AG10803 (cell line): ENCODE measurements around the gene CALHM1.

Experiments
- DNase-seq: peaks from one replicate; pipeline ENCODE4 v3.0.0; 2010; ENCODE audit warnings: low read depth
- H3K4me3 ChIP-seq: 2 replicates; pipeline ENCODE4 v1.5.1; 2011; ENCODE audit warnings: mild to moderate bottlenecking, low read length, control low read depth
- CTCF ChIP-seq: conservative IDR thresholded peaks from 2 replicates; pipeline ENCODE4 v1.5.1; 2011; ENCODE audit warnings: mild to moderate bottlenecking, low read length, control low read depth, inconsistent platforms

The CALHM1 gene

DNA sequence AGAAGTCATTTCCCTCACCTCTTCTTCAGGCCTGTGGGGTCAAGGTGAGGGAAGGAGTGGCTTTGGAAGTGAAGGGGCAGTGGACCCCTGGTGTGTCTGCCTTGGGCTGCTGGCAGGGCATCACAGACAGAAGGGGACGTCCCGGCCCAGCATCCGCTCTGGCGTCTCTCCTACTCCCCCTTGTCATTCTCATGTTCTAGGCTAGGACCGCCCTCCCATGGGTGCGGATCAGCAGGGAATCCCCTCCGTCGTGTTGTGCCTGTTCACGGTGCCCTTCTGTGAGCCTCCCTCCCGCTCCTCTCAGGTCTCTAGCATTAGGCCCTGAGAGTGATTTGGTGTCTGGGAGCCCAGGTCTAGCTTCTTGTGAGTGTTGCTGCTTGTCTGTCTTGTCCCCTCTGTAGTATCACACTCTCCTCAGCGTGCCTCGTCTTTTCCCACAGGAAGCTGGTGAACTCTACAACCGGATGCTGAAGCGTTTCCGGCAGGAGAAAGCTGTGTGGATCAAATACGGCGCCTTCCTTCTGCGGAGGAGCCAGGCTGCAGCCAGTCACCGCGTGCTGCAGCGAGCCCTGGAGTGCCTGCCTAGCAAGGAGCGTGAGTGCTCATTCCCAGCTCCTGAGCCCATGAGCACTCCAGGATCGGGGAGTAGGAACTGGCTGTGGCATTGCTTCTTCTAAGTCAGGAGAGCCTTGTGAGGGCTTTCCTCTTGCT is 15.1 kb downstream of the CALHM1 start:
- no peak for TF ChIP-seq CTCF
- no peak overlapping the region for H3K4me3 ChIP-seq
- DNase-seq = no peak

- DNase-seq = no peak
- TF ChIP-seq CTCF = no peak
- no peak overlapping the region for H3K4me3 ChIP-seq
Observed at GRCh38 chr10:103442031-103442461, 16.7 kb downstream of the CALHM1 start.

- no peak for DNase-seq
- no peak for TF ChIP-seq CTCF
- no peak overlapping the region for H3K4me3 ChIP-seq
Observed at GRCh38 chr10:103441611-103442010, 17.1 kb downstream of the CALHM1 start.

GRCh38 chr10:103441206-103441605 is 17.5 kb downstream of the CALHM1 start:
- H3K4me3 ChIP-seq = no peak overlapping the region
- TF ChIP-seq CTCF = no peak
- no peak for DNase-seq

DNA sequence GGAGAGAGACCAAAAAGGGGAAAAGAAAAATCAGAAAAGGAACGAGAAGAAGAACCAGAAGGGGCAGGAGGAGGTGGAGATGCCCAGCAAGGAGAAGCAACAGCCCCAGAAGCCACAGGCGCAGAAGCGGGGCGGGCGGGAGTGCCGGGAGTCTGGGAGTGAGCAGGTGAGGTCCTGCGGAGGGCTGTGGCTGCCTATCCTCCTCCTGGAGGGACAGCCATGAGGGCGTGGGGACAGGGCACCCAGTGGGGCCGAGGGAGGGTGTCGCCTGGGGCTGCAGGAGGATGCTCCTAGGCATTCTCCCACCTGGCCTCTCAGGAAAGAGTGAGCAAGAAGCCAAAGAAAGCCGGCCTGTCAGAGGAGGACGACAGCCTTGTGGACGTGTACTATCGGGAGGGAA is 18.3 kb downstream of the CALHM1 start:
- no peak overlapping the region for H3K4me3 ChIP-seq
- TF ChIP-seq CTCF = no peak
- DNase-seq = no peak

DNA sequence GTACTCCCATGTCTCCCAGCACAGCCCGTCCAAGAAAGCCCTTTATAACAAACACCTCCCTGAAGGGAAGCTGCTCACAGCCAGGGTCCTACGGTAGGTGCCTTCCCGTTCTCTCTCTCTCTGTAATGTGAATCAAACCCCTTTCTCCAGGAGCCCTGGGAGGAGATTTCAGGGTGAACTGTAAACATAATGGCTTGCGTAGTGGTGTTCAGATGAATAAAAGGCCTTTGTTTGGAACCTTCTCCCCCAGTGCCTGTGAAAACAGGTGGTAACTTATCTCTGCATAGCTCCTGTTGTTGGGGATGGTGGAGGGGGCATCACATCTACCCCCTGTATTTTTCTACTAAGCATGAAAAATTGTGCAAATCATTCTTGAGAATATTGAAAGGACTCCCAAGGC is 18.9 kb downstream of the CALHM1 start:
- no peak for TF ChIP-seq CTCF
- no peak for DNase-seq
- H3K4me3 ChIP-seq = no peak overlapping the region

- no peak for TF ChIP-seq CTCF
- peak; percentile 33 for DNase-seq
- no peak overlapping the region for H3K4me3 ChIP-seq
Observed at GRCh38 chr10:103433858-103434257, 24.8 kb downstream of the CALHM1 start.
